Measurements from ENCODE around the gene KCNMA1. TPM values are rescaled to one million over a fixed set of nuclear protein-coding genes. Genes with fewer than 3 reads are reported as not detected.

KCNMA1 gene
- total RNA-seq, 4 donors from 2014 or later, result 68.4 to 170 (median 119) TPM

GRCh38 chr10:77251297-77252013, 386.2 kb downstream of the KCNMA1 start:
- in situ Hi-C loops (cut with MboI; ENCODE audit: low pct_ligation_motif_present in 1 of 4, low pct_unique_long_range_greater_than_20kb in 1 of 4, low sequenced_read_pairs in 3 of 4), result no loop called here
- intact Hi-C loops (cut with DNase I; ENCODE audit: low total_unique reads), result no loop called here

DNA sequence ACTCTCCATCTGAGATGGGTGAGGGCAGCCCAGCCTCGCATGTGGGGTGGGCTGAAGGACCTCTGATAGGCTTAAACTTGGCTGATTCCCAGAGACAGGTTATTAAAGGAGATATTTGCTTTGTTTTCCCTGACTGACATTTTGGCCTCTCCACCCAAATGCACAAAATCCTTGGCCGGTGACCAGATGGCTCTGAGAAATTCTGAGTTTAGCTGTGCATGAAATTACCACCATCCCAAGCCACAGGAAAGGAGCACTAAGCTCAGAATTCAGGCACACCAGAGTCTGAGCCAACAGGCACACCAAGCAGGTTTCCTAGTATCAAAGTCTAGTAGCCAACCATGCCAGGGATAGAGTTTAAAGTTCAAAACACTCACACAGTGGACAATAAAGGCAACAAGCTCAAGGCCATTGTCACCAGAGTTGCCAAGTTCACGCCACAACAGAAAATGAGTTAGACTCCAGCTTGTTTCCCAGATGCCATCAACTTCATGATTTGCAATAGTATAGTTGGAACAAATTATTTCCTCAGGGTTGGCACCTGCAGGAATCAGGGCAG, 387.6 kb downstream of the KCNMA1 start:
- peak overlapping the region in 2 of 4 donors; percentile 82 to 83 for H3K27ac ChIP-seq
- H3K36me3 ChIP-seq, result no peaks in the 10 kb centered on the region
- 58% methylated on average over 3 of the region's 3 CpGs; no CpG with 5 or more reads in 1 of the 2 donors for WGBS, 2 donors (ENCODE audit: low coverage in 1 of 2)
- intact Hi-C loops (cut with DNase I; ENCODE audit: low total_unique reads) (no loop called here), in situ Hi-C loops (cut with MboI; ENCODE audit: low pct_ligation_motif_present in 1 of 4, low pct_unique_long_range_greater_than_20kb in 1 of 4, low sequenced_read_pairs in 3 of 4) (no loop called here)
- H3K4me1 ChIP-seq, result peaks cover 5 to 26% (median 12%) of the 10 kb centered on the region in 4 donors
- TF ChIP-seq EP300 (IDR thresholded peaks at IDR 0.05; ENCODE audit: low read depth), result no peak
- no peak for TF ChIP-seq POLR2A (IDR thresholded peaks at IDR 0.05)
- TF ChIP-seq CTCF (IDR thresholded peaks at IDR 0.05), result no peak
- TF ChIP-seq POLR2AphosphoS5 (IDR thresholded peaks at IDR 0.05), result no peak
- no peaks in the 10 kb centered on the region for H3K27me3 ChIP-seq
- no peaks in the 10 kb centered on the region for H3K9me3 ChIP-seq
- DNase-seq, result no peak
- no peak overlapping the region for H3K4me3 ChIP-seq

More at GRCh38 chr10:77251297-77252013, 386.2 kb downstream of the KCNMA1 start:
- Histone ChIP-seq H3K27me3 (no peaks in the 10 kb centered on the region), H3K27ac (peak overlapping the region in 1 of 4 donors; percentile 20), H3K9me3 (no peaks in the 10 kb centered on the region), H3K36me3 (no peaks in the 10 kb centered on the region), H3K4me1 (peaks cover 5 to 26% (median 11%) of the 10 kb centered on the region in 4 donors), H3K4me3 (no peak overlapping the region)
- 62 to 73% methylated on average over 3 to 6 of the region's 6 CpGs for WGBS, 2 donors (ENCODE audit: low coverage in 1 of 2)
- DNase-seq, result no peak
- no peak for TF ChIP-seq POLR2AphosphoS5 (IDR thresholded peaks at IDR 0.05)
- no peak for TF ChIP-seq POLR2A (IDR thresholded peaks at IDR 0.05)
- TF ChIP-seq EP300 (IDR thresholded peaks at IDR 0.05; ENCODE audit: low read depth), result no peak
- peak in 3 of 5 experiments; percentile 8 to 23 (median 22) for TF ChIP-seq CTCF (IDR thresholded peaks at IDR 0.05)

GRCh38 chr10:77248104-77248790, 389.4 kb downstream of the KCNMA1 start:
- in situ Hi-C loops (cut with MboI; ENCODE audit: low pct_ligation_motif_present in 1 of 4, low pct_unique_long_range_greater_than_20kb in 1 of 4, low sequenced_read_pairs in 3 of 4) (no loop called here), intact Hi-C loops (cut with DNase I; ENCODE audit: low total_unique reads) (no loop called here)
- Histone ChIP-seq H3K9me3 (no peaks in the 10 kb centered on the region), H3K27ac (peak overlapping the region; percentile 65 to 83 (median 76)), H3K4me3 (no peak overlapping the region), H3K4me1 (peaks cover 5 to 27% (median 14%) of the 10 kb centered on the region in 4 donors), H3K27me3 (no peaks in the 10 kb centered on the region), H3K36me3 (no peaks in the 10 kb centered on the region)
- 78% methylated on average over 2 to 5 of the region's 5 CpGs for WGBS, 2 donors (ENCODE audit: low coverage in 1 of 2)
- no peak for DNase-seq
- TF ChIP-seq POLR2A (IDR thresholded peaks at IDR 0.05) (no peak), EP300 (IDR thresholded peaks at IDR 0.05; ENCODE audit: low read depth) (no peak), CTCF (IDR thresholded peaks at IDR 0.05) (no peak), POLR2AphosphoS5 (IDR thresholded peaks at IDR 0.05) (no peak)
